Measurements from ENCODE around the gene NKD1. TPM values are rescaled to one million over a fixed set of nuclear protein-coding genes. Genes with fewer than 3 reads are reported as not detected.

The NKD1 gene
- total and polyA plus RNA-seq, 5 donors, result 0.68 to 3.2 (median 1.6) TPM

GRCh38 chr16:50552476-50553101, 4.4 kb downstream of the NKD1 start:
- Histone ChIP-seq H3K27me3 (ENCODE audit: control insufficient read depth, insufficient read depth) (no peaks in the 10 kb centered on the region), H3K4me3 (ENCODE audit: low read length) (no peak overlapping the region), H3K9me3 (ENCODE audit: control insufficient read depth, low read length) (no peaks in the 10 kb centered on the region), H3K4me1 (ENCODE audit: control insufficient read depth, insufficient read depth, low read length) (no peaks in the 10 kb centered on the region), H3K27ac (ENCODE audit: low read length) (no peak overlapping the region)
- 94% methylated on average over 7 of the region's 7 CpGs for WGBS
- intact Hi-C loops (cut with DNase I), result no loop called here
- ATAC-seq (no peak), DNase-seq (no peak)

GRCh38 chr16:50553182-50553710, 5.0 kb downstream of the NKD1 start:
- Histone ChIP-seq H3K4me1 (ENCODE audit: control insufficient read depth, insufficient read depth, low read length) (no peaks in the 10 kb centered on the region), H3K4me3 (ENCODE audit: low read length) (no peak overlapping the region), H3K27ac (ENCODE audit: low read length) (no peak overlapping the region), H3K9me3 (ENCODE audit: control insufficient read depth, low read length) (no peaks in the 10 kb centered on the region), H3K27me3 (ENCODE audit: control insufficient read depth, insufficient read depth) (no peaks in the 10 kb centered on the region)
- ATAC-seq (no peak), DNase-seq (no peak)
- intact Hi-C loops (cut with DNase I), result no loop called here
- WGBS, result 83% methylated on average over 7 of the region's 7 CpGs

- intact Hi-C loops (cut with DNase I), result no loop called here
- DNase-seq (no peak), ATAC-seq (no peak)
- H3K27me3 ChIP-seq (ENCODE audit: control insufficient read depth, insufficient read depth), result no peaks in the 10 kb centered on the region
- no peaks in the 10 kb centered on the region for H3K4me1 ChIP-seq (ENCODE audit: control insufficient read depth, insufficient read depth, low read length)
- WGBS, result 93% methylated on average over 7 of the region's 7 CpGs
- no peaks in the 10 kb centered on the region for H3K9me3 ChIP-seq (ENCODE audit: control insufficient read depth, low read length)
- H3K27ac ChIP-seq (ENCODE audit: low read length), result no peak overlapping the region
- no peak overlapping the region for H3K4me3 ChIP-seq (ENCODE audit: low read length)
Measured at GRCh38 chr16:50553731-50554360, 5.7 kb downstream of the NKD1 start.

GRCh38 chr16:50555269-50555875, 7.2 kb downstream of the NKD1 start:
- WGBS, result 89% methylated on average over 10 of the region's 10 CpGs
- no peak overlapping the region for H3K27ac ChIP-seq (ENCODE audit: low read length)
- intact Hi-C loops (cut with DNase I), result no loop called here

GRCh38 chr16:50555952-50556673, 7.9 kb downstream of the NKD1 start:
- no peak for ATAC-seq
- Histone ChIP-seq H3K4me3 (ENCODE audit: low read length) (no peak overlapping the region), H3K27me3 (ENCODE audit: control insufficient read depth, insufficient read depth) (no peaks in the 10 kb centered on the region), H3K9me3 (ENCODE audit: control insufficient read depth, low read length) (no peaks in the 10 kb centered on the region), H3K4me1 (ENCODE audit: control insufficient read depth, insufficient read depth, low read length) (no peaks in the 10 kb centered on the region), H3K27ac (ENCODE audit: low read length) (no peak overlapping the region)
- DNase-seq, result no peak
- WGBS, result 78% methylated on average over 18 of the region's 18 CpGs
- intact Hi-C loops (cut with DNase I), result no loop called here

More at GRCh38 chr16:50555269-50555875, 7.2 kb downstream of the NKD1 start:
- Histone ChIP-seq H3K27me3 (ENCODE audit: control insufficient read depth, insufficient read depth) (no peaks in the 10 kb centered on the region), H3K4me3 (ENCODE audit: low read length) (no peak overlapping the region), H3K9me3 (ENCODE audit: control insufficient read depth, low read length) (no peaks in the 10 kb centered on the region), H3K4me1 (ENCODE audit: control insufficient read depth, insufficient read depth, low read length) (no peaks in the 10 kb centered on the region)
- no peak for ATAC-seq
- no peak for DNase-seq

GRCh38 chr16:50557046-50557445, 8.8 kb downstream of the NKD1 start:
- no peak for ATAC-seq
- WGBS, result 71% methylated on average over 2 of the region's 2 CpGs
- Histone ChIP-seq H3K4me1 (ENCODE audit: control insufficient read depth, insufficient read depth, low read length) (no peaks in the 10 kb centered on the region), H3K9me3 (ENCODE audit: control insufficient read depth, low read length) (no peaks in the 10 kb centered on the region), H3K27ac (ENCODE audit: low read length) (no peak overlapping the region), H3K27me3 (ENCODE audit: control insufficient read depth, insufficient read depth) (no peaks in the 10 kb centered on the region), H3K4me3 (ENCODE audit: low read length) (no peak overlapping the region)
- DNase-seq, result no peak
- intact Hi-C loops (cut with DNase I), result no loop called here

GRCh38 chr16:50558913-50559312, 10.7 kb downstream of the NKD1 start:
- 78% methylated on average over 1 of the region's 1 CpG for WGBS
- ATAC-seq, result no peak
- H3K27me3 ChIP-seq (ENCODE audit: control insufficient read depth, insufficient read depth), result no peaks in the 10 kb centered on the region
- no peak overlapping the region for H3K27ac ChIP-seq (ENCODE audit: low read length)
- intact Hi-C loops (cut with DNase I), result no loop called here
- no peaks in the 10 kb centered on the region for H3K4me1 ChIP-seq (ENCODE audit: control insufficient read depth, insufficient read depth, low read length)
- no peak overlapping the region for H3K4me3 ChIP-seq (ENCODE audit: low read length)
- no peaks in the 10 kb centered on the region for H3K9me3 ChIP-seq (ENCODE audit: control insufficient read depth, low read length)
- DNase-seq, result no peak

- ATAC-seq, result no peak
- Histone ChIP-seq H3K4me1 (ENCODE audit: control insufficient read depth, insufficient read depth, low read length) (no peaks in the 10 kb centered on the region), H3K4me3 (ENCODE audit: low read length) (no peak overlapping the region), H3K9me3 (ENCODE audit: control insufficient read depth, low read length) (no peaks in the 10 kb centered on the region), H3K27me3 (ENCODE audit: control insufficient read depth, insufficient read depth) (no peaks in the 10 kb centered on the region), H3K27ac (ENCODE audit: low read length) (no peak overlapping the region)
- DNase-seq, result no peak
- intact Hi-C loops (cut with DNase I), result no loop called here
- 94% methylated on average over 6 of the region's 6 CpGs for whole genome bisulfite sequencing
Measured at GRCh38 chr16:50559342-50559741, 11.1 kb downstream of the NKD1 start.

- Histone ChIP-seq H3K27me3 (ENCODE audit: control insufficient read depth, insufficient read depth) (no peaks in the 10 kb centered on the region), H3K4me3 (ENCODE audit: low read length) (no peak overlapping the region), H3K27ac (ENCODE audit: low read length) (no peak overlapping the region), H3K9me3 (ENCODE audit: control insufficient read depth, low read length) (no peaks in the 10 kb centered on the region), H3K4me1 (ENCODE audit: control insufficient read depth, insufficient read depth, low read length) (no peaks in the 10 kb centered on the region)
- ATAC-seq (no peak), DNase-seq (no peak)
- intact Hi-C loops (cut with DNase I), result no loop called here
- 87% methylated on average over 13 of the region's 13 CpGs for WGBS
Measured at GRCh38 chr16:50559804-50560514, 11.8 kb downstream of the NKD1 start.

- DNase-seq (no peak), ATAC-seq (no peak)
- 91% methylated on average over 4 of the region's 4 CpGs for WGBS
- Histone ChIP-seq H3K4me1 (ENCODE audit: control insufficient read depth, insufficient read depth, low read length) (no peaks in the 10 kb centered on the region), H3K27me3 (ENCODE audit: control insufficient read depth, insufficient read depth) (no peaks in the 10 kb centered on the region), H3K9me3 (ENCODE audit: control insufficient read depth, low read length) (no peaks in the 10 kb centered on the region), H3K27ac (ENCODE audit: low read length) (no peak overlapping the region), H3K4me3 (ENCODE audit: low read length) (no peak overlapping the region)
- intact Hi-C loops (cut with DNase I), result no loop called here
Measured at GRCh38 chr16:50560903-50561863, 13.0 kb downstream of the NKD1 start.

All from right cardiac atrium (tissue), 5 donors.